Thyroid gland (tissue), 4 donors: Measurements from ENCODE around the gene CCR6.

ENCODE experiments used
- POLR2A ChIP-seq, 2 donors: fragments of 450-650 bp; IDR thresholded peaks; one replicate each; pipeline ENCODE4 v1.6.1; 2017; ENCODE audit warnings: antibody characterized with exemption in 2 of 2, mild to moderate bottlenecking in 2 of 2, moderate library complexity in 1 of 2
- TF ChIP-seq, protein P1 (sequence below), 6 experiments: fragments of 200-600 bp in 3 of 6; fragments of 450-650 bp in 3 of 6; sonication (generic) in 3 of 6; IDR thresholded peaks; one replicate each; pipeline ENCODE4 v1.5.1; 2016 to 2019; ENCODE audit warnings: antibody characterized with exemption in 6 of 6, mild to moderate bottlenecking in 2 of 6, inconsistent platforms in 1 of 6, moderate library complexity in 1 of 6

DNA sequence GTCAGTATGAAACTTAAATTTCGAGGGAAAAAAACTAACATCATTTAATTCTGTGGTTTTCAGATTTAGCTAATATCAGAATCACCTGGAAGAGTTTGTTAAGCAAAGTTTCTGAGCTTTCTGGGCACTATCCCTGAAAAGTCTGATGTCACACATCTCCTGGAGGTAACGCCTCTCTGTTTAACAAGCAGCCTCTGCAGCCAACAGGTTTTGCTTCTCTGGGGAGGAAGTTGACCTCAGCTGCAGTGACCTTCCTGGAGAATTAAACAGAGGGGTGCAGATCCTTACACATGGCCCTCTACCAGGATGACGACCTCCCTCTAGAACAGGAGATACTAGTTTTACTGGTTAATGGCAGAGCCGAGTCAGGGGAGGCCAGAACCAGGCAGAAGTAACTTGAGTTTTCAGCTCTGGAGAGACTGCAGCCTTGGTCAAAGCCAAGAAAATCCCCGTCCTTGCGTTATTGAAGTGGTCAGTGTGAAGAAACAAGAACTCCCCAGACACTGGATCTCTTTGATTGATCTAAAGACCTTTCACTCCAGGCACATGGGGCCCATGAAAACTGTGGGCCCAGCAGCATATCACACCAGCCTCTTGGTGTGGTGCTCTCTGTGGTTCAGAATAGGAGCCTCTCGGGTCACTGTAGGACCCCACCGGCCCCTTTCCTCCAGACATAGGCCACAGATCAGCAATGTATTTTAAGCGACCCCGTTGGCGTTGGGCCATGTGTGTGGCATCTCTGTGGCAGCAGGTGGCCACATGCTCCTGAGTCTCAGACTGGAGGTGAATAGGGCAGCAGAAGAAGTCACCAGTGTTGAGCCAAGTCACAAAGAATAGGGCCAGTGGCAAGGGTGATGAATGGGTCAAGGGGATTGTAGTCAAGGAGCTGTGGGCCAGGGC, 33.4 kb upstream of the CCR6 start:
- no peak for TF ChIP-seq POLR2A (IDR thresholded peaks at IDR 0.05)
- TF ChIP-seq, protein P1, sequence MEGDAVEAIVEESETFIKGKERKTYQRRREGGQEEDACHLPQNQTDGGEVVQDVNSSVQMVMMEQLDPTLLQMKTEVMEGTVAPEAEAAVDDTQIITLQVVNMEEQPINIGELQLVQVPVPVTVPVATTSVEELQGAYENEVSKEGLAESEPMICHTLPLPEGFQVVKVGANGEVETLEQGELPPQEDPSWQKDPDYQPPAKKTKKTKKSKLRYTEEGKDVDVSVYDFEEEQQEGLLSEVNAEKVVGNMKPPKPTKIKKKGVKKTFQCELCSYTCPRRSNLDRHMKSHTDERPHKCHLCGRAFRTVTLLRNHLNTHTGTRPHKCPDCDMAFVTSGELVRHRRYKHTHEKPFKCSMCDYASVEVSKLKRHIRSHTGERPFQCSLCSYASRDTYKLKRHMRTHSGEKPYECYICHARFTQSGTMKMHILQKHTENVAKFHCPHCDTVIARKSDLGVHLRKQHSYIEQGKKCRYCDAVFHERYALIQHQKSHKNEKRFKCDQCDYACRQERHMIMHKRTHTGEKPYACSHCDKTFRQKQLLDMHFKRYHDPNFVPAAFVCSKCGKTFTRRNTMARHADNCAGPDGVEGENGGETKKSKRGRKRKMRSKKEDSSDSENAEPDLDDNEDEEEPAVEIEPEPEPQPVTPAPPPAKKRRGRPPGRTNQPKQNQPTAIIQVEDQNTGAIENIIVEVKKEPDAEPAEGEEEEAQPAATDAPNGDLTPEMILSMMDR (IDR thresholded peaks at IDR 0.05) = no peak
